GM12878 (cell line): ENCODE results near the gene RPS5. TPM values are rescaled to one million over a fixed set of nuclear protein-coding genes. Genes with fewer than 3 reads are reported as not detected.

Experiments
- ATAC-seq: fragments of 200-7000 bp; cut with Tn5 transposase; 3 replicates; pipeline ENCODE4 v1.9.1; 2020; ENCODE audit warnings: mild to moderate bottlenecking, moderate library complexity
- BruUV-seq: library from RNA; stranded (reverse); fragments of 400-500 nt; replicated peaks from 2 replicates; lab custom pipeline; 2021; lab: Mats Ljungman, UMichigan
- CTCF ChIA-PET: fragments of 300-600 bp; sonication (Branson Sonifier 250); formaldehyde crosslinking; extraction: SDS; loops from one replicate; lab custom pipeline; 2021; ENCODE audit warnings: inconsistent platforms; lab: Yijun Ruan, JAX
- POLR2A ChIA-PET: fragments of 350-600 bp; formaldehyde crosslinking; extraction: SDS; loops from one replicate; lab custom pipeline; 2021; ENCODE audit warnings: inconsistent platforms; lab: Charles Lee
- RAD21 ChIA-PET: fragments of 300-600 bp; sonication (Branson Sonifier 250); formaldehyde crosslinking; loops from one replicate; lab custom pipeline; 2023; ENCODE audit warnings: antibody characterized with exemption; ENCODE audit not compliant: unreplicated experiment; lab: Charles Lee
- SMC1A ChIA-PET: fragments of 300-600 bp; sonication (Branson Sonifier 250); formaldehyde crosslinking; loops from one replicate; lab custom pipeline; 2023; ENCODE audit not compliant: unreplicated experiment, uncharacterized antibody; lab: Charles Lee
- DNase-seq: peaks from one replicate; pipeline ENCODE4 v3.0.0-alpha.2; 2011; ENCODE audit warnings: low read depth, low spot score
- FAIRE-seq: peaks from 3 replicates; lab custom pipeline; 2011; peaks lifted over from hg19 to GRCh38; lab: Jason Lieb, UNC
- H2AFZ ChIP-seq: 2 replicates; pipeline ENCODE4 v1.6.0; 2011; ENCODE audit warnings: low read depth, low read length, control low read depth; ENCODE audit not compliant: control insufficient read depth
- H3K27ac ChIP-seq: 2 replicates; pipeline ENCODE4 v1.5.1; 2011; ENCODE audit warnings: control low read depth; ENCODE audit not compliant: control insufficient read depth, insufficient read depth
- H3K27me3 ChIP-seq, 2 experiments: replicated peaks in 1 of 2; 2 replicates each; pipeline versions ENCODE4 v1.6.0 to v1.6.1; 2011; ENCODE audit warnings: low read length in 1 of 2; ENCODE audit not compliant: control insufficient read depth in 2 of 2, insufficient read depth in 2 of 2
- H3K36me3 ChIP-seq, 2 experiments: 2 replicates each; pipeline ENCODE4 v1.5.1; 2011; ENCODE audit warnings: low read length in 1 of 2; ENCODE audit not compliant: control insufficient read depth in 2 of 2, insufficient read depth in 2 of 2
- H3K4me1 ChIP-seq: 2 replicates; pipeline ENCODE4 v1.6.1; 2011; ENCODE audit warnings: mild to moderate bottlenecking, low read length, moderate library complexity, mixed read lengths; ENCODE audit not compliant: control insufficient read depth, insufficient read depth
- H3K4me2 ChIP-seq: 2 replicates; pipeline ENCODE4 v1.6.0; 2011; ENCODE audit warnings: control low read depth; ENCODE audit not compliant: control insufficient read depth, insufficient read depth
- H3K4me3 ChIP-seq: fragments of 200-600 bp; sonication (generic); 2 replicates; pipeline ENCODE4 v1.5.1; 2016
- H3K79me2 ChIP-seq: 2 replicates; pipeline ENCODE4 v1.6.0; 2011; ENCODE audit warnings: low read length; ENCODE audit not compliant: control insufficient read depth, insufficient read depth
- H3K9ac ChIP-seq: 2 replicates; pipeline ENCODE4 v1.8.0; 2011; ENCODE audit warnings: low read length, control low read depth, mixed read lengths; ENCODE audit not compliant: control insufficient read depth, insufficient read depth
- H3K9me3 ChIP-seq: replicated peaks from 3 replicates; pipeline ENCODE4 v1.5.1; 2011; ENCODE audit warnings: mild to moderate bottlenecking, low read length; ENCODE audit not compliant: control insufficient read depth, insufficient read depth
- H4K20me1 ChIP-seq: 2 replicates; pipeline ENCODE4 v1.6.0; 2011; ENCODE audit not compliant: control insufficient read depth, insufficient read depth
- ATF2 ChIP-seq: IDR thresholded peaks from 2 replicates; pipeline ENCODE4 v1.6.1; 2012; ENCODE audit warnings: low read length, inconsistent platforms
- ATF3 ChIP-seq: IDR thresholded peaks from 2 replicates; pipeline ENCODE4 v1.6.1; 2011; ENCODE audit warnings: low read depth, mild to moderate bottlenecking, low read length, moderate library complexity, borderline replicate concordance; ENCODE audit errors: extremely low read depth
- ATF7 ChIP-seq: fragments of 450-650 bp; IDR thresholded peaks from 2 replicates; pipeline ENCODE4 v1.6.1; 2016; ENCODE audit warnings: low read depth, mild to moderate bottlenecking
- BACH1 ChIP-seq: fragments of 450-650 bp; IDR thresholded peaks from 2 replicates; pipeline ENCODE4 v1.6.1; 2017; ENCODE audit warnings: mild to moderate bottlenecking, borderline replicate concordance
- BMI1 ChIP-seq: fragments of 450-650 bp; IDR thresholded peaks from 2 replicates; pipeline ENCODE4 v1.6.1; 2016; ENCODE audit warnings: mild to moderate bottlenecking, moderate library complexity, borderline replicate concordance
- CHD2 ChIP-seq: IDR thresholded peaks from 2 replicates; pipeline ENCODE4 v1.6.1; 2011; ENCODE audit warnings: low read depth, low read length, improper control_type of control experiment, borderline replicate concordance
- CTCF ChIP-seq, 3 experiments: IDR thresholded peaks in 2 of 3; conservative IDR thresholded peaks in 1 of 3; 2 replicates each; pipeline ENCODE4 v1.5.1; 2011; ENCODE audit warnings: low read depth in 3 of 3, low read length in 3 of 3, mild to moderate bottlenecking in 3 of 3, control low read depth in 2 of 3, moderate library complexity in 2 of 3, inconsistent platforms in 1 of 3, mixed read lengths in 1 of 3; ENCODE audit not compliant: control insufficient read depth in 2 of 3, insufficient read depth in 1 of 3; ENCODE audit errors: extremely low read depth in 1 of 3
- E2F4 ChIP-seq: IDR thresholded peaks from 2 replicates; pipeline ENCODE4 v1.6.1; 2012; ENCODE audit warnings: low read depth, low read length, improper control_type of control experiment
- HSF1 ChIP-seq: fragments of 150-350 bp; IDR thresholded peaks from 2 replicates; pipeline ENCODE4 v1.6.1; 2014; ENCODE audit warnings: mild to moderate bottlenecking, low read depth, low read length
- IKZF1 ChIP-seq: fragments of 450-650 bp; conservative IDR thresholded peaks from 2 replicates; pipeline ENCODE4 v1.6.1; 2017; ENCODE audit warnings: antibody characterized with exemption, mild to moderate bottlenecking
- KAT2A ChIP-seq: conservative IDR thresholded peaks from 2 replicates; pipeline ENCODE4 v1.6.1; 2011; ENCODE audit warnings: low read depth, low read length; ENCODE audit not compliant: control insufficient read depth
- NFIC ChIP-seq: IDR thresholded peaks from 2 replicates; pipeline ENCODE4 v1.6.1; 2012; ENCODE audit warnings: low read depth, mild to moderate bottlenecking, inconsistent platforms, low read length, moderate library complexity
- POLR2AphosphoS2 ChIP-seq: IDR thresholded peaks from 2 replicates; pipeline ENCODE4 v1.6.1; 2011; ENCODE audit warnings: low read depth, mild to moderate bottlenecking, low read length, improper control_type of control experiment, moderate library complexity
- TCF12 ChIP-seq: IDR thresholded peaks from 2 replicates; pipeline ENCODE4 v1.6.1; 2011; ENCODE audit warnings: low read depth, mild to moderate bottlenecking, low read length
- TCF7 ChIP-seq: IDR thresholded peaks from 2 replicates; pipeline ENCODE4 v1.6.1; 2014; ENCODE audit warnings: antibody characterized with exemption, borderline replicate concordance
- WGBS: methylation state at CpG from one replicate; pipeline ENCODE4 v1.1.6; 2016; ENCODE audit warnings: low lambda C conversion rate; ENCODE audit not compliant: insufficient replicate concordance, insufficient coverage; ENCODE audit errors: missing lambda C conversion rate; 5-methylcytosine and 5-hydroxymethylcytosine counted together
- in situ Hi-C: fragments of 300-500 bp; cut with MboI; formaldehyde crosslinking; loops from 9 replicates; pipeline ENCODE4 v1.14.3; 2018; ENCODE audit warnings: mixed read lengths
- intact Hi-C: fragments of 100-400 bp; cut with micrococcal nuclease; formaldehyde crosslinking; loops from one replicate; pipeline ENCODE4 v1.14.2; 2022; ENCODE audit not compliant: unreplicated experiment
- polyA plus RNA-seq, 11 experiments: library from polyadenylated mRNA; depleted of rRNA in 4 of 11; unstranded in 6 of 11; stranded (reverse) in 5 of 11; fragments of >200 nt; fragmentation: Nextera tagmentation in 4 of 11; fragmentation: Illumina TruSeq in 1 of 11; extraction: Ambion mirVana in 4 of 11; extraction: Trizol in 1 of 11; gene quantifications; 1 replicate in 1 of 11; 2 replicates in 10 of 11; pipeline versions ENCODE4 v1.2.1 to v1.2.3, GENCODE V29; 2011 to 2016; ENCODE audit warnings: inconsistent platforms in 2 of 11, missing spikeins in 2 of 11, low read depth in 1 of 11
- total RNA-seq, 4 experiments: library from RNA; depleted of rRNA in 3 of 4; stranded (reverse); fragments of >200 nt in 3 of 4; fragmentation: Illumina TruSeq in 1 of 4; extraction: Trizol in 1 of 4; gene quantifications; 2 replicates each; pipeline versions ENCODE4 v1.2.1 to v1.2.3, GENCODE V29; 2013 to 2021

Gene RPS5
- total and polyA plus RNA-seq, 10 of the 15 experiments (the other 5 are each of a cell fraction or from before 2014, with no cell fraction given): 1,284 to 3,652 (median 1,922) TPM

- in situ Hi-C loops (no loop called here), intact Hi-C loops (loop anchor here (5.0 kb wide), 1 partner anchor 59 kb away; the partner anchor contains the start of gene ZNF324)
- H3K9me3 ChIP-seq: no peaks in the 10 kb centered on the region
- POLR2A ChIA-PET: interaction anchor here (0.9 to 1.6 kb wide), 4 partner anchors 8 to 61 kb away, joined by 3 to 5 read pairs (median 4); partner anchors contain the start of genes ZNF324 and ZNF324B
- no peaks in the 10 kb centered on the region for H3K36me3 ChIP-seq
- peak within 1 kb of the TSS; percentile 90 for H3K4me3 ChIP-seq
- under 1% methylated on average over 91 of the region's 100 CpGs for WGBS
- peak within 1 kb of the TSS; percentile 100 for H3K4me2 ChIP-seq
- peak within 1 kb of the TSS; percentile 98 for H2AFZ ChIP-seq
- BruUV-seq: no TSS peak
- DNase-seq (peak; percentile 60), ATAC-seq (peak; percentile 98), FAIRE-seq (peak; percentile 82)
- H3K27me3 ChIP-seq: no peaks in the 10 kb centered on the region
- H3K4me1 ChIP-seq: peaks cover 8% of the 10 kb centered on the region
- peak within 1 kb of the TSS; percentile 90 for H3K9ac ChIP-seq
- H3K79me2 ChIP-seq: peaks cover 16% of the 10 kb centered on the region
- RAD21 ChIA-PET: interaction anchor here (0.8 to 1.3 kb wide), 6 partner anchors 21 to 111 kb away, joined by 3 to 6 read pairs (median 4); partner anchors contain the start of genes RPS5, ZBTB45, ZNF497 and ZSCAN22
- CTCF ChIA-PET: interaction anchor here (0.7 to 1.4 kb wide), 2 partner anchors 10 to 43 kb away, joined by 3 to 5 read pairs; partner anchors contain the start of gene ZNF324B
- SMC1A ChIA-PET: interaction anchor here (1.1 kb wide), 3 partner anchors 42 to 60 kb away, joined by 3 to 4 read pairs (median 3); partner anchors contain the start of gene ZNF324
- H4K20me1 ChIP-seq: no peaks in the 10 kb centered on the region
- peak within 1 kb of the TSS; percentile 80 for H3K27ac ChIP-seq
- no peak for TF ChIP-seq KAT2A
- TF ChIP-seq TCF12: 0 out of 2 replicates have a peak, but pooled peaks have one; percentile 4
- no peak for TF ChIP-seq HSF1
- no peak for TF ChIP-seq ATF2
- no peak for TF ChIP-seq TCF7
- peak; percentile 79 for TF ChIP-seq BACH1
- TF ChIP-seq E2F4: no peak
- no peak for TF ChIP-seq ATF3
- peak; percentile 68 for TF ChIP-seq ATF7
- TF ChIP-seq NFIC: no peak
- TF ChIP-seq POLR2AphosphoS2: peak; percentile 84; the same call in 1 of the 2 replicates
- peak; percentile 75 for TF ChIP-seq CHD2
- peak; percentile 93 for TF ChIP-seq BMI1
- TF ChIP-seq IKZF1: peak; percentile 93
- peak in 2 of 3 experiments; percentile 21 to 27; a peak in 2 of 6 replicates for TF ChIP-seq CTCF (IDR thresholded peaks at IDR 0.05 in 2 of 3, conservative IDR thresholded peaks at IDR 0.05 in 1 of 3; ENCODE audit: control insufficient read depth in 2 of 3, extremely low read depth in 1 of 3, insufficient read depth in 1 of 3, low read depth in 3 of 3, low read length in 3 of 3)
Observed at GRCh38 chr19:58408152-58409009, 21.3 kb downstream of the RPS5 start, which contains the start of gene ZNF584. Gene ZNF584 (plus strand): TSS chr19:58408649. CDS start chr19:58409148, 499 bp downstream.
